Vagina (tissue), 2 donors: ENCODE measurements around the gene MAFF. TPM values are rescaled to one million over a fixed set of nuclear protein-coding genes. Genes with fewer than 3 reads are reported as not detected.

Experiments used
- DNase-seq, 2 donors: peaks; one replicate each; pipeline ENCODE4 v3.0.0-alpha.2; 2017; ENCODE audit errors: extremely low spot score in 2 of 2
- H3K27ac ChIP-seq: fragments of 200-600 bp; sonication (generic); one replicate; pipeline ENCODE4 v1.5.1; 2019
- H3K27me3 ChIP-seq: fragments of 200-600 bp; sonication (generic); one replicate; pipeline ENCODE4 v1.5.1; 2019
- H3K36me3 ChIP-seq, 2 donors: fragments of 200-600 bp; sonication (generic); one replicate each; pipeline ENCODE4 v1.5.1; 2017 to 2019
- H3K4me1 ChIP-seq: fragments of 200-600 bp; sonication (generic); one replicate; pipeline ENCODE4 v1.5.1; 2019
- H3K4me3 ChIP-seq, 2 donors: fragments of 200-600 bp; sonication (generic); 1 replicate in 1 of 2; 2 replicates in 1 of 2; pipeline ENCODE4 v1.5.1; 2016 to 2019
- H3K9me3 ChIP-seq: fragments of 200-600 bp; sonication (generic); one replicate; pipeline ENCODE4 v1.5.1; 2019
- POLR2A ChIP-seq, 2 donors: fragments of 450-650 bp; IDR thresholded peaks; one replicate each; pipeline ENCODE4 v1.6.1; 2017; ENCODE audit warnings: antibody characterized with exemption in 2 of 2, mild to moderate bottlenecking in 2 of 2, moderate library complexity in 2 of 2
- POLR2AphosphoS5 ChIP-seq, 2 donors: sonication (generic); formaldehyde crosslinking; IDR thresholded peaks; one replicate each; pipeline ENCODE4 v1.9.0; 2017; ENCODE audit warnings: antibody characterized with exemption in 2 of 2, mild to moderate bottlenecking in 2 of 2, low read depth in 1 of 2; ENCODE audit not compliant: insufficient read depth in 1 of 2
- intact Hi-C: fragments of 100-400 bp; cut with DNase I; formaldehyde crosslinking; loops from one replicate; pipeline ENCODE4 v1.15.1; 2023
- total RNA-seq: library from RNA; depleted of rRNA; stranded (reverse); fragments of >200 nt; gene quantifications from one replicate; pipeline ENCODE4 v1.2.3, GENCODE V29; 2016
- TF ChIP-seq, protein P1 (sequence below), 3 experiments: fragments of 450-650 bp in 2 of 3; fragments of 200-600 bp in 1 of 3; sonication (generic) in 1 of 3; IDR thresholded peaks; one replicate each; pipeline ENCODE4 v1.5.1; 2017 to 2019; ENCODE audit warnings: antibody characterized with exemption in 3 of 3, mild to moderate bottlenecking in 2 of 3, moderate library complexity in 2 of 3

The MAFF gene
- total RNA-seq, 1 donor from 2014 or later = 90.6 TPM

DNA sequence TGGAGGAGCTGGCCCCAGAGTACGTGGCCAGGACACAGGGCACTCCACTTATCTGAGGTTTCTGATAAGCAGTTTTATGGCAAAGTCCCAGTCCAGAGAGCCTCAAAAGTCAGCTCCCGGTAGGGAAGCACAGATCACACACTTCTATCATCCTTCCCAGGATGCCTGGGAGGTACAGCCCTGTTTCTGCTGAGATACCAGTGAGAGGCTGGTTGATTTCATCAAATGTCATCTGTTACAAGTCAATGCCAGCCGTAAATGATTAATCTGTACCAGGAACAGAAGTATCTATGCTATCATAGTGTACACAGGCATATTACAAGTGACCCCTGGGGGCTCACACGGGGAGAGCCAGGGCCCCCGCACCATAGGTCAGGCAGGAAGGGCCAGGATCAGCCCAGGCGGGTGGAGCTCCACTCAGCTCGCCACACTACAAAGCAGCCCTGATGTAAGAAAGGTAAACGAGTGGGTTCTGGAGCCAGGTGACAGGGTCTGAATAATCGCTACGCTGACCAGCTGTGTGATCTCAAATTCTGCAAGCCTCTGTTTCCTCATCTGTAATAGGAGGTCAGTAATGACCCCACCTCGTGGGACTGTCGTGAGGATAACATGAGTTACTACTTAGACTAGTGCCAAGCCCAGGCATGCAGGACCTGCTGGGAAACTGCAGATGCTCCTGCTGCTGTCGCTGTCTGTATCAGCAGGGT, 37.8 kb upstream of the MAFF start:
- no peak overlapping the region for H3K4me3 ChIP-seq
- no peak for DNase-seq
- no peaks in the 10 kb centered on the region for H3K36me3 ChIP-seq
- intact Hi-C loops = no loop called here
- H3K9me3 ChIP-seq = no peaks in the 10 kb centered on the region
- no peaks in the 10 kb centered on the region for H3K27me3 ChIP-seq
- peaks cover 32% of the 10 kb centered on the region for H3K4me1 ChIP-seq
- H3K27ac ChIP-seq = no peak overlapping the region
- TF ChIP-seq POLR2A (IDR thresholded peaks at IDR 0.05) (no peak), POLR2AphosphoS5 (IDR thresholded peaks at IDR 0.05; ENCODE audit: insufficient read depth in 1 of 2, low read depth in 1 of 2) (no peak)

DNA sequence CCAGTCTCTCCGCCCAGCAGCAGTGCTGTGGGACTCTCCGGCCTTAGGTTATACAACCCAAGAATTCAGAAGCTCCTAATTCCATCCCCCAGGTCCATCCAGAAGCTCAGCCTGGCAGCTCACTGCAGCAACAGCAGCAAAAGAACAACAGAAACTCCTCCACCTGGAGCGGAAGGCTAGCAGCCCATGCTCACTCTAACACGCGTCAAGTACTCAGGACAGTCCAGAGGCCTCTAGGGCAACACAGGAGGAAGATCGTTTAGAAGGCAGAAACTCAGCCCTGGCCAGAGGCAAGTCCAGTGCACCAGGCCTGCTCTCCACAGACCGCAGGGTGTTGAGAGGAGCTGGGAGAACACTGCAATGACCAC, 37.3 kb upstream of the MAFF start:
- no peaks in the 10 kb centered on the region for H3K27me3 ChIP-seq
- intact Hi-C loops = no loop called here
- no peaks in the 10 kb centered on the region for H3K9me3 ChIP-seq
- H3K4me1 ChIP-seq = peaks cover 32% of the 10 kb centered on the region
- TF ChIP-seq, protein P1, sequence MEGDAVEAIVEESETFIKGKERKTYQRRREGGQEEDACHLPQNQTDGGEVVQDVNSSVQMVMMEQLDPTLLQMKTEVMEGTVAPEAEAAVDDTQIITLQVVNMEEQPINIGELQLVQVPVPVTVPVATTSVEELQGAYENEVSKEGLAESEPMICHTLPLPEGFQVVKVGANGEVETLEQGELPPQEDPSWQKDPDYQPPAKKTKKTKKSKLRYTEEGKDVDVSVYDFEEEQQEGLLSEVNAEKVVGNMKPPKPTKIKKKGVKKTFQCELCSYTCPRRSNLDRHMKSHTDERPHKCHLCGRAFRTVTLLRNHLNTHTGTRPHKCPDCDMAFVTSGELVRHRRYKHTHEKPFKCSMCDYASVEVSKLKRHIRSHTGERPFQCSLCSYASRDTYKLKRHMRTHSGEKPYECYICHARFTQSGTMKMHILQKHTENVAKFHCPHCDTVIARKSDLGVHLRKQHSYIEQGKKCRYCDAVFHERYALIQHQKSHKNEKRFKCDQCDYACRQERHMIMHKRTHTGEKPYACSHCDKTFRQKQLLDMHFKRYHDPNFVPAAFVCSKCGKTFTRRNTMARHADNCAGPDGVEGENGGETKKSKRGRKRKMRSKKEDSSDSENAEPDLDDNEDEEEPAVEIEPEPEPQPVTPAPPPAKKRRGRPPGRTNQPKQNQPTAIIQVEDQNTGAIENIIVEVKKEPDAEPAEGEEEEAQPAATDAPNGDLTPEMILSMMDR (IDR thresholded peaks at IDR 0.05) = no peak
- no peak for TF ChIP-seq POLR2A (IDR thresholded peaks at IDR 0.05)
- no peak overlapping the region for H3K4me3 ChIP-seq
- H3K27ac ChIP-seq = no peak overlapping the region
- DNase-seq = no peak
- H3K36me3 ChIP-seq = no peaks in the 10 kb centered on the region

DNA sequence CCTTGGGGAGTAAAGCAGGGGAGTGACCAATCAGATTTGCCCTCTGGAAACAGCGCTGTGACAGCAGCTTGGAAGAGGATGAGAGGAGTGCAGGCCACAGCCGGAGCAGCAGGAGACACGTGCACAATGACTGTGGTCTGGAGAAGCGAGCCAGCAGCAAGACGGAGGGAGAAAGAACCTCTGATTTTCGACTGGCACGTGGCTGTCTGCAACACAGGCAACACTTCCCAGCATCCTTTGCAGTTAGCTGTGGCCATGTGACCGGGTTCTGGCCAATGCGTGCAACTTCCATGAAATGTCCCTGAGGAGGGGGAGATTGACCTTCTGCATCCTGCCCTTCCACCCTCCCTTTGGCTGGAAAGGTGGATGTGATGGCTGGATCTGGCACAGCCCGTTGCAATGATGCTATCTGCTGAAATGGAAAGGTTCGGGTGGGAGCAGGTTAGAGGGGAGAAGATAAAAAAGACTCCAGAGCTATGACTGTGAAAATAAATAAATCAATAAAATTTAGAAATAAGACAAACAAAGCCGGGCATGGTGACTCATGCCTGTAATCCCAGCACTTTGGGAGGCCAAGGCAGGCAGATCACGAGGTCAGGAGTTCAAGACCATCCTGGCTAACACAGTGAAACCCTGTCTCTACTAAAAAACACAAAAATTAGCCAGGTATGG, 35.7 kb upstream of the MAFF start:
- intact Hi-C loops = no loop called here
- TF ChIP-seq, protein P1 (IDR thresholded peaks at IDR 0.05) = no peak
- no peak for TF ChIP-seq POLR2A (IDR thresholded peaks at IDR 0.05)
- no peak for TF ChIP-seq POLR2AphosphoS5 (IDR thresholded peaks at IDR 0.05; ENCODE audit: insufficient read depth in 1 of 2, low read depth in 1 of 2)
- DNase-seq = no peak
- H3K27ac ChIP-seq = no peak overlapping the region
- H3K36me3 ChIP-seq = no peaks in the 10 kb centered on the region
- H3K9me3 ChIP-seq = no peaks in the 10 kb centered on the region
- H3K4me1 ChIP-seq = peaks cover 32% of the 10 kb centered on the region
- no peaks in the 10 kb centered on the region for H3K27me3 ChIP-seq
- H3K4me3 ChIP-seq = no peak overlapping the region

DNA sequence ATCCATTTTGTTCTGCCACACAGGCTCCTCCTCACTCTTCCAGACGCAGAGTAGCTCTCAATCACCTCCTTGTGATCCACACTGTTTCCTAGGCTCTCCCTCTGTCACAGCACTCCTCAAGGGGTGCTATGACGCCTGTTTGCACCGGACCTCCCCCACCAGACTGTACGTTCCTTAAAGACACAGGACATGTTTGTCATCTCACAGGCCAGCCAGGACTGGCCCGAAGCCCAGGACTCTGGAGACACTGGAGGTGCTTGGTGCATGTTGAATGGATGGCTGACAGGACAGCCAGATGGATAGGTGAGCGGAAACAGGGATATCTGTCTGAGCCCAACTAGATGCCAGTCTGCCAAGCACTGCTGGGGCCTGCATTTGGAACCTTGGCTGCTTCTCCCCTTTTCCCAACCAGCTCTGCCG, 33.8 kb upstream of the MAFF start:
- no peak for TF ChIP-seq POLR2AphosphoS5 (IDR thresholded peaks at IDR 0.05; ENCODE audit: insufficient read depth in 1 of 2, low read depth in 1 of 2)
- no peaks in the 10 kb centered on the region for H3K9me3 ChIP-seq
- H3K36me3 ChIP-seq = no peaks in the 10 kb centered on the region
- peaks cover 38% of the 10 kb centered on the region for H3K4me1 ChIP-seq
- no peak overlapping the region for H3K27ac ChIP-seq
- no peak overlapping the region for H3K4me3 ChIP-seq
- no peak for DNase-seq
- intact Hi-C loops = no loop called here
- H3K27me3 ChIP-seq = no peaks in the 10 kb centered on the region

DNA sequence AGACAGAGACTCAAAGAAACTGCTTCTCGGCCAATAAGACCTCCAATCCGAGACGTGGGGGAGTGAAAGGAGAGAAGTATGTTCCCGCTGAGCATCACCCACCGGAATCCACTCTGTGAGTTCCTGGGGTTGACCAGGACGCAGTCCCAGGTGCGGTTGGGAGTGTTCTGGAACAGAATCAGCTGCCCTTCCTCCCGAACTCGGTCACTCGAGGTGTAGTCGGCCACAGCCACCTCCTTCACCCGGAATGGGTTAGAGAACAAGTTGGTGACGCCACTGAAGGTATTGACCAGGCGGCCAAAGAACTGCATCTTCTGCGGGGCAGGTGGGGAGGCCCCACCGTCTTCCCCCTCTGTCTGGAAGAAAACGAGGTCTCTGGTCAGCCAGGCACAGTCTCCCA, 32.7 kb upstream of the MAFF start:
- Histone ChIP-seq H3K4me1 (peaks cover 48% of the 10 kb centered on the region), H3K4me3 (no peak overlapping the region), H3K27ac (no peak overlapping the region), H3K36me3 (no peaks in the 10 kb centered on the region), H3K9me3 (no peaks in the 10 kb centered on the region), H3K27me3 (no peaks in the 10 kb centered on the region)
- no peak for TF ChIP-seq POLR2A (IDR thresholded peaks at IDR 0.05)
- TF ChIP-seq POLR2AphosphoS5 (IDR thresholded peaks at IDR 0.05; ENCODE audit: insufficient read depth in 1 of 2, low read depth in 1 of 2) = no peak
- TF ChIP-seq, protein P1 (IDR thresholded peaks at IDR 0.05) = no peak
- intact Hi-C loops = no loop called here
- DNase-seq = no peak

DNA sequence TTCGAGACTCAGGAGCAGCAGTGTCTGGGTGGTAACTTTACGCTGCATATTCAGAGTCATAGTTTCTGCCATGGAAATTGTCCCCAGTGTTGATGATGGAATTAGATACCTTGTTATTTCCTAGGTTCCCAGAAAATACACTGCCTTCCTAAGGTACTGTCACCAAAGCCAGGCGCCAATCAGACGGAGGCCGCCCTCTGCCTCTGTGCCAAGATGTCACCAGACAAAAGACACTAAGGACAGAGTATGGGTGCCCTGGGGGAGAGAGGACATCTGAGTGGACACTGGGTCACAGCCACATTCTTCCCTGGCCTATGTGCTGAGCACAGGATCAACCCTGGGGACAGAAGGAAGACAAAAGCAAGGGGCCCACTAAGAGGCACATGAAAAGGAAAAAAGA, 31.3 kb upstream of the MAFF start:
- H3K4me3 ChIP-seq = no peak overlapping the region
- H3K36me3 ChIP-seq = no peaks in the 10 kb centered on the region
- no peak overlapping the region for H3K27ac ChIP-seq
- DNase-seq = no peak
- no peaks in the 10 kb centered on the region for H3K9me3 ChIP-seq
- peaks cover 41% of the 10 kb centered on the region for H3K4me1 ChIP-seq
- intact Hi-C loops = no loop called here
- TF ChIP-seq POLR2A (IDR thresholded peaks at IDR 0.05) = no peak
- TF ChIP-seq POLR2AphosphoS5 (IDR thresholded peaks at IDR 0.05; ENCODE audit: insufficient read depth in 1 of 2, low read depth in 1 of 2) = no peak
- TF ChIP-seq, protein P1 (IDR thresholded peaks at IDR 0.05) = no peak
- no peaks in the 10 kb centered on the region for H3K27me3 ChIP-seq
